GM21619 (cell line): ENCODE measurements around the gene VSIG4.

Experiments
- ATAC-seq: cut with Tn5 transposase; IDR thresholded peaks from one replicate; pipeline ENCODE4 v1.9.1; 2021; ENCODE audit not compliant: unreplicated experiment

VSIG4 gene

GRCh38 chrX:66009231-66009845, 30.5 kb downstream of the VSIG4 start:
- no peak for ATAC-seq

GRCh38 chrX:66008328-66008970, 31.4 kb downstream of the VSIG4 start:
- ATAC-seq: no peak

- no peak for ATAC-seq
Observed at GRCh38 chrX:66007851-66008250, 32.0 kb downstream of the VSIG4 start.

- no peak for ATAC-seq
Observed at GRCh38 chrX:66005830-66006449, 33.9 kb downstream of the VSIG4 start.

- no peak for ATAC-seq
Observed at GRCh38 chrX:66004928-66005829, 34.7 kb downstream of the VSIG4 start.

GRCh38 chrX:66002824-66003680, 36.8 kb downstream of the VSIG4 start:
- ATAC-seq: peak; percentile 59

GRCh38 chrX:66001596-66001995, 38.3 kb downstream of the VSIG4 start:
- ATAC-seq: no peak

GRCh38 chrX:66000628-66001272, 39.1 kb downstream of the VSIG4 start:
- no peak for ATAC-seq

- ATAC-seq: no peak
Observed at GRCh38 chrX:66000178-66000577, 39.7 kb downstream of the VSIG4 start.

GRCh38 chrX:65999563-66000148, 40.2 kb downstream of the VSIG4 start:
- no peak for ATAC-seq

- ATAC-seq: no peak
Observed at GRCh38 chrX:65999029-65999562, 40.8 kb downstream of the VSIG4 start.

GRCh38 chrX:65997978-65998717, 41.7 kb downstream of the VSIG4 start:
- ATAC-seq: no peak

- no peak for ATAC-seq
Observed at GRCh38 chrX:65994519-65995506, 45.1 kb downstream of the VSIG4 start.

GRCh38 chrX:65993915-65994460, 45.9 kb downstream of the VSIG4 start:
- no peak for ATAC-seq

GRCh38 chrX:65993332-65993731, 46.5 kb downstream of the VSIG4 start:
- ATAC-seq: no peak

- ATAC-seq: no peak
Observed at GRCh38 chrX:65990702-65991101, 49.2 kb downstream of the VSIG4 start.

GRCh38 chrX:65987811-65988210, 52.1 kb downstream of the VSIG4 start:
- no peak for ATAC-seq
